HL-60 (cell line): ENCODE data around the gene RHAG.

Source experiments
- GABPA ChIP-seq: IDR thresholded peaks from 2 replicates; pipeline ENCODE4 v1.6.1; 2012; ENCODE audit warnings: low read depth
- POLR2AphosphoS5 ChIP-seq: IDR thresholded peaks from 2 replicates; pipeline ENCODE4 v1.6.1; 2012; ENCODE audit warnings: low read depth
- TF ChIP-seq, protein P1 (sequence below): IDR thresholded peaks from one replicate; pipeline ENCODE4 v1.5.1; 2011; ENCODE audit warnings: low read length, control low read depth, inconsistent platforms; ENCODE audit not compliant: insufficient read depth
- TF ChIP-seq, protein P2 (sequence below): IDR thresholded peaks from 2 replicates; pipeline ENCODE4 v1.6.1; 2012; ENCODE audit warnings: low read depth; ENCODE audit not compliant: insufficient replicate concordance

DNA sequence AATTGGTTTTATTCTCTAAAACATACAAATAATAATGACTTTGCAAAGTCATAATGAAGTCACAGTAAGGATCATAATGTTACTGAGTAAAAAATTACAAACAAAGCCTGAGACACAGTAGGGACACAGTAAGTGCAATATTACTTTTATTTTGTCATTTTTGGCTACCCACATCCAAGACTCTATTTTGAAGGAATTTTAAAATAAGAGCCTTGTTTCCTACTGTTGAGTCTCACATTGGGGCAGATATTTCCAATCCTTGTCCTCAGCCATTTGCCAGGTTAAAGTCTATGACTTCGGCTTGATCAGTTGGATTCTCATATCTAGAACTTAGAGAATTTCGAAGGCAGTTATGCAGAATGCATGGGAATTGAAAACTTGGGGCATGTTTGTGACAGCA lies 10.8 kb upstream of the RHAG start:
- TF ChIP-seq, protein P1, sequence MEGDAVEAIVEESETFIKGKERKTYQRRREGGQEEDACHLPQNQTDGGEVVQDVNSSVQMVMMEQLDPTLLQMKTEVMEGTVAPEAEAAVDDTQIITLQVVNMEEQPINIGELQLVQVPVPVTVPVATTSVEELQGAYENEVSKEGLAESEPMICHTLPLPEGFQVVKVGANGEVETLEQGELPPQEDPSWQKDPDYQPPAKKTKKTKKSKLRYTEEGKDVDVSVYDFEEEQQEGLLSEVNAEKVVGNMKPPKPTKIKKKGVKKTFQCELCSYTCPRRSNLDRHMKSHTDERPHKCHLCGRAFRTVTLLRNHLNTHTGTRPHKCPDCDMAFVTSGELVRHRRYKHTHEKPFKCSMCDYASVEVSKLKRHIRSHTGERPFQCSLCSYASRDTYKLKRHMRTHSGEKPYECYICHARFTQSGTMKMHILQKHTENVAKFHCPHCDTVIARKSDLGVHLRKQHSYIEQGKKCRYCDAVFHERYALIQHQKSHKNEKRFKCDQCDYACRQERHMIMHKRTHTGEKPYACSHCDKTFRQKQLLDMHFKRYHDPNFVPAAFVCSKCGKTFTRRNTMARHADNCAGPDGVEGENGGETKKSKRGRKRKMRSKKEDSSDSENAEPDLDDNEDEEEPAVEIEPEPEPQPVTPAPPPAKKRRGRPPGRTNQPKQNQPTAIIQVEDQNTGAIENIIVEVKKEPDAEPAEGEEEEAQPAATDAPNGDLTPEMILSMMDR, result no peak
- TF ChIP-seq, protein P2, sequence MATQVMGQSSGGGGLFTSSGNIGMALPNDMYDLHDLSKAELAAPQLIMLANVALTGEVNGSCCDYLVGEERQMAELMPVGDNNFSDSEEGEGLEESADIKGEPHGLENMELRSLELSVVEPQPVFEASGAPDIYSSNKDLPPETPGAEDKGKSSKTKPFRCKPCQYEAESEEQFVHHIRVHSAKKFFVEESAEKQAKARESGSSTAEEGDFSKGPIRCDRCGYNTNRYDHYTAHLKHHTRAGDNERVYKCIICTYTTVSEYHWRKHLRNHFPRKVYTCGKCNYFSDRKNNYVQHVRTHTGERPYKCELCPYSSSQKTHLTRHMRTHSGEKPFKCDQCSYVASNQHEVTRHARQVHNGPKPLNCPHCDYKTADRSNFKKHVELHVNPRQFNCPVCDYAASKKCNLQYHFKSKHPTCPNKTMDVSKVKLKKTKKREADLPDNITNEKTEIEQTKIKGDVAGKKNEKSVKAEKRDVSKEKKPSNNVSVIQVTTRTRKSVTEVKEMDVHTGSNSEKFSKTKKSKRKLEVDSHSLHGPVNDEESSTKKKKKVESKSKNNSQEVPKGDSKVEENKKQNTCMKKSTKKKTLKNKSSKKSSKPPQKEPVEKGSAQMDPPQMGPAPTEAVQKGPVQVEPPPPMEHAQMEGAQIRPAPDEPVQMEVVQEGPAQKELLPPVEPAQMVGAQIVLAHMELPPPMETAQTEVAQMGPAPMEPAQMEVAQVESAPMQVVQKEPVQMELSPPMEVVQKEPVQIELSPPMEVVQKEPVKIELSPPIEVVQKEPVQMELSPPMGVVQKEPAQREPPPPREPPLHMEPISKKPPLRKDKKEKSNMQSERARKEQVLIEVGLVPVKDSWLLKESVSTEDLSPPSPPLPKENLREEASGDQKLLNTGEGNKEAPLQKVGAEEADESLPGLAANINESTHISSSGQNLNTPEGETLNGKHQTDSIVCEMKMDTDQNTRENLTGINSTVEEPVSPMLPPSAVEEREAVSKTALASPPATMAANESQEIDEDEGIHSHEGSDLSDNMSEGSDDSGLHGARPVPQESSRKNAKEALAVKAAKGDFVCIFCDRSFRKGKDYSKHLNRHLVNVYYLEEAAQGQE, result no peak
- TF ChIP-seq POLR2AphosphoS5 (no peak), GABPA (no peak)
